Loucy (cell line): ENCODE results near the gene CSGALNACT2.
"Not testable (repeated sequence)": the region's sequence is repeated elsewhere in the genome, so short reads cannot be mapped to it uniquely, and the experiment has no call there.

ENCODE experiments used
- CTCF ChIP-seq: fragments of 200-600 bp; sonication (generic); conservative IDR thresholded peaks from 2 replicates; pipeline ENCODE4 v1.5.1; 2014; ENCODE audit warnings: mild to moderate bottlenecking, antibody characterized with exemption, low read length
- EZH2phosphoT487 ChIP-seq: fragments of 200-600 bp; IDR thresholded peaks from 2 replicates; pipeline ENCODE4 v1.6.1; 2018; ENCODE audit warnings: antibody characterized with exemption, mild to moderate bottlenecking, moderate library complexity, borderline replicate concordance

- not testable (repeated sequence) for TF ChIP-seq CTCF, EZH2phosphoT487
These were observed 7.7 kb downstream of the CSGALNACT2 start for GRCh38 chr10:43145936-43146335.
